ENCODE data around the gene BACE2. TPM values are rescaled to one million over a fixed set of nuclear protein-coding genes. Genes with fewer than 3 reads are reported as not detected.

BACE2 gene
- polyA plus RNA-seq, 1 donor from 2014 or later: 0.32 TPM

- no peaks in the 10 kb centered on the region for H3K79me2 ChIP-seq (replicated peaks; ENCODE audit: insufficient read depth, low read length)
- no peaks in the 10 kb centered on the region for H3K27me3 ChIP-seq (ENCODE audit: insufficient read depth, low read depth, low read length)
- no peaks in the 10 kb centered on the region for H3F3A ChIP-seq (ENCODE audit: insufficient read depth, low read length, poor library complexity, severe bottlenecking)
- H4K20me1 ChIP-seq (ENCODE audit: insufficient read depth): no peaks in the 10 kb centered on the region
- no peak overlapping the region for H3K27ac ChIP-seq (ENCODE audit: low read length)
- H3K9me3 ChIP-seq (ENCODE audit: low read length): no peaks in the 10 kb centered on the region
- H3K36me3 ChIP-seq (ENCODE audit: insufficient read depth, low read length): no peaks in the 10 kb centered on the region
- no peak overlapping the region for H3K4me3 ChIP-seq (ENCODE audit: low read length)
- H2AFZ ChIP-seq (ENCODE audit: low read depth, low read length): no peak overlapping the region
- H3K9ac ChIP-seq (ENCODE audit: low read length): no peak overlapping the region
- TF ChIP-seq SMC3 (conservative IDR thresholded peaks at IDR 0.05; ENCODE audit: poor library complexity): no peak
- TF ChIP-seq EP300 (conservative IDR thresholded peaks at IDR 0.05; ENCODE audit: poor library complexity, severe bottlenecking): no peak
- TF ChIP-seq MXI1 (conservative IDR thresholded peaks at IDR 0.05; ENCODE audit: poor library complexity, severe bottlenecking): no peak
- TF ChIP-seq EZH2 (IDR thresholded peaks at IDR 0.05; ENCODE audit: borderline replicate concordance, insufficient read depth, low read length, poor library complexity, severe bottlenecking): no peak
- no peak for TF ChIP-seq CTCF (IDR thresholded peaks at IDR 0.05; ENCODE audit: poor library complexity, severe bottlenecking)
- TF ChIP-seq RAD21 (conservative IDR thresholded peaks at IDR 0.05): no peak
- TF ChIP-seq, protein P1, sequence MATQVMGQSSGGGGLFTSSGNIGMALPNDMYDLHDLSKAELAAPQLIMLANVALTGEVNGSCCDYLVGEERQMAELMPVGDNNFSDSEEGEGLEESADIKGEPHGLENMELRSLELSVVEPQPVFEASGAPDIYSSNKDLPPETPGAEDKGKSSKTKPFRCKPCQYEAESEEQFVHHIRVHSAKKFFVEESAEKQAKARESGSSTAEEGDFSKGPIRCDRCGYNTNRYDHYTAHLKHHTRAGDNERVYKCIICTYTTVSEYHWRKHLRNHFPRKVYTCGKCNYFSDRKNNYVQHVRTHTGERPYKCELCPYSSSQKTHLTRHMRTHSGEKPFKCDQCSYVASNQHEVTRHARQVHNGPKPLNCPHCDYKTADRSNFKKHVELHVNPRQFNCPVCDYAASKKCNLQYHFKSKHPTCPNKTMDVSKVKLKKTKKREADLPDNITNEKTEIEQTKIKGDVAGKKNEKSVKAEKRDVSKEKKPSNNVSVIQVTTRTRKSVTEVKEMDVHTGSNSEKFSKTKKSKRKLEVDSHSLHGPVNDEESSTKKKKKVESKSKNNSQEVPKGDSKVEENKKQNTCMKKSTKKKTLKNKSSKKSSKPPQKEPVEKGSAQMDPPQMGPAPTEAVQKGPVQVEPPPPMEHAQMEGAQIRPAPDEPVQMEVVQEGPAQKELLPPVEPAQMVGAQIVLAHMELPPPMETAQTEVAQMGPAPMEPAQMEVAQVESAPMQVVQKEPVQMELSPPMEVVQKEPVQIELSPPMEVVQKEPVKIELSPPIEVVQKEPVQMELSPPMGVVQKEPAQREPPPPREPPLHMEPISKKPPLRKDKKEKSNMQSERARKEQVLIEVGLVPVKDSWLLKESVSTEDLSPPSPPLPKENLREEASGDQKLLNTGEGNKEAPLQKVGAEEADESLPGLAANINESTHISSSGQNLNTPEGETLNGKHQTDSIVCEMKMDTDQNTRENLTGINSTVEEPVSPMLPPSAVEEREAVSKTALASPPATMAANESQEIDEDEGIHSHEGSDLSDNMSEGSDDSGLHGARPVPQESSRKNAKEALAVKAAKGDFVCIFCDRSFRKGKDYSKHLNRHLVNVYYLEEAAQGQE (IDR thresholded peaks at IDR 0.05; ENCODE audit: borderline replicate concordance): no peak
- TF ChIP-seq POLR2AphosphoS5 (IDR thresholded peaks at IDR 0.05): no peak
- no peak for TF ChIP-seq TAF1 (IDR thresholded peaks at IDR 0.05; ENCODE audit: low read depth)
- H3K9me2 ChIP-seq (ENCODE audit: insufficient read depth, low read length): no peaks in the 10 kb centered on the region
- H3K4me2 ChIP-seq (ENCODE audit: low read length): no peak overlapping the region
These were observed 158.6 kb downstream of the BACE2 start for GRCh38 chr21:41326414-41327080.

DNA sequence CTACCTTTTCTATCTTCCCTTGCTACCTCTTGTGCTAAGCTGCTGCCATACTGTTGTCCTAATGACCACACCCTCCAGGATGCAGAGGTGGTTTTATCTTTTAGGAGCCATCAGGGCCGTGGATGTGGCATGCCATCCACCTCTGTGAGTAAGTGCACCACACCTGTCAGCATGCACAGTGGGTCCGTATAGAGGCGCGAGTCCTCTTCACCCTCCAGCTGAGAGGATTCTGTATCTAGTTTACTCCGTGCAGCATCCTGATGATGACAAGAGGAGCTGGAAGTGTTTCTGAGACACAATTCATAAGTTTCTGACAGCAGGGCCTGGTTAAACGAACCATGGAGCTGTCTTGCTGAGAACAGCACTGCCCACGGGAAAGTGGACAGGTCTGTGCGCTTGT is 159.8 kb downstream of the BACE2 start:
- Histone ChIP-seq H3F3A (ENCODE audit: insufficient read depth, low read length, poor library complexity, severe bottlenecking) (no peaks in the 10 kb centered on the region), H3K79me2 (replicated peaks; ENCODE audit: insufficient read depth, low read length) (no peaks in the 10 kb centered on the region), H3K4me3 (ENCODE audit: low read length) (no peak overlapping the region), H3K27me3 (ENCODE audit: insufficient read depth, low read depth, low read length) (no peaks in the 10 kb centered on the region), H3K36me3 (ENCODE audit: insufficient read depth, low read length) (no peaks in the 10 kb centered on the region), H3K9ac (ENCODE audit: low read length) (no peak overlapping the region), H3K4me2 (ENCODE audit: low read length) (no peak overlapping the region), H3K9me2 (ENCODE audit: insufficient read depth, low read length) (no peaks in the 10 kb centered on the region), H2AFZ (ENCODE audit: low read depth, low read length) (no peak overlapping the region), H4K20me1 (ENCODE audit: insufficient read depth) (no peaks in the 10 kb centered on the region), H3K9me3 (ENCODE audit: low read length) (no peaks in the 10 kb centered on the region), H3K27ac (ENCODE audit: low read length) (no peak overlapping the region)
- TF ChIP-seq MXI1 (conservative IDR thresholded peaks at IDR 0.05; ENCODE audit: poor library complexity, severe bottlenecking) (no peak), POLR2AphosphoS5 (IDR thresholded peaks at IDR 0.05) (no peak), TAF1 (IDR thresholded peaks at IDR 0.05; ENCODE audit: low read depth) (no peak), CTCF (IDR thresholded peaks at IDR 0.05; ENCODE audit: poor library complexity, severe bottlenecking) (no peak), EZH2 (IDR thresholded peaks at IDR 0.05; ENCODE audit: borderline replicate concordance, insufficient read depth, low read length, poor library complexity, severe bottlenecking) (no peak), EP300 (conservative IDR thresholded peaks at IDR 0.05; ENCODE audit: poor library complexity, severe bottlenecking) (no peak), RAD21 (conservative IDR thresholded peaks at IDR 0.05) (no peak), SMC3 (conservative IDR thresholded peaks at IDR 0.05; ENCODE audit: poor library complexity) (no peak)
- TF ChIP-seq, protein P1 (IDR thresholded peaks at IDR 0.05; ENCODE audit: borderline replicate concordance): no peak
